ENCODE data around the gene ITIH2. TPM values are rescaled to one million over a fixed set of nuclear protein-coding genes. Genes with fewer than 3 reads are reported as not detected.
"Not testable (repeated sequence)": the region's sequence is repeated elsewhere in the genome, so short reads cannot be mapped to it uniquely, and the experiment has no call there.

ITIH2 gene
- not detected for total RNA-seq
- polyA plus RNA-seq (2013, experiment 1 of 2): not detected
- not detected for polyA plus RNA-seq (2013, experiment 2 of 2)
- long read RNA-seq, experiment 1: 0 reads
- long read RNA-seq, experiment 2: 0 reads
- long read RNA-seq, experiment 3: 0 reads
- long read RNA-seq, experiment 4: 0 reads

DNA sequence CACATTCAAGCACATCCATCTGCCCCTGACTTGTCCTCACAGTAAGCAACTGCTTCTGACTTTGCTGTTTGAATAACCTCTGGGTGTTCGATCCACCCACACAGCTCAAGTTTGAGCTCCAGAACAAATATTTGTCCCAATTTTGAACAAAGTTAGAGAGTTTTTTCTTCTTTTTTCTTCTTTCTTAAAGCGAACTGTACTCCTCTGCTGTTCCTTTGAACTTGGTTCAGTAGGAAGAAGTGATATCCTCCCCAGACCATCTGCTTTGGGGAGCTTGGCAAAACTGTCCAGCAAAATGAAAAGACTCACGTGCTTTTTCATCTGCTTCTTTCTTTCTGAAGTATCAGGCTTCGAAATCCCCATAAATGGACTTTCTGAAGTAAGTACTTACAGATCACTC lies at the start of gene ITIH2:
Gene ITIH2 (plus strand): TSS at position 177 of the 400 bp plus-strand sequence. CDS start 119 bp downstream, at position 296.
- no peak for DNase-seq
- Mint-ChIP-seq H3K36me3 (ENCODE audit: low read depth) (no peaks in the 10 kb centered on the region), H3K4me3 (no peak within 1 kb of the TSS), H3K27me3 (ENCODE audit: insufficient read depth) (no peaks in the 10 kb centered on the region), H3K4me1 (no peaks in the 10 kb centered on the region), H3K9me3 (no peaks in the 10 kb centered on the region), H3K27ac (no peak within 1 kb of the TSS)
- Histone ChIP-seq H3K9me3 (ENCODE audit: control insufficient read depth, low read length) (no peaks in the 10 kb centered on the region), H3K27ac (ENCODE audit: low read depth, low read length) (no peak within 1 kb of the TSS), H3K27me3 (ENCODE audit: control insufficient read depth, insufficient read depth, low read length, poor library complexity, severe bottlenecking) (no peaks in the 10 kb centered on the region), H3K4me3 (ENCODE audit: low read length) (no peak within 1 kb of the TSS), H3K4me1 (ENCODE audit: control insufficient read depth, insufficient read depth, low read length) (no peaks in the 10 kb centered on the region), H3K36me3 (ENCODE audit: control insufficient read depth, insufficient read depth, low read length) (no peaks in the 10 kb centered on the region), H3K9ac (ENCODE audit: extremely low read depth, low read length, poor library complexity, severe bottlenecking) (no peak within 1 kb of the TSS)
- no peak for TF ChIP-seq CTCF (conservative IDR thresholded peaks at IDR 0.05)
- 85 to 95% methylated on average over 3 to 4 of the region's 4 CpGs for WGBS, 2 experiments (ENCODE audit: insufficient coverage in 1 of 2, insufficient read length in 1 of 2)

GRCh38 chr10:7657079-7657478 lies 46.0 kb upstream of the ITIH2 start:
- H3K36me3 ChIP-seq (ENCODE audit: control insufficient read depth, insufficient read depth, low read length); H3K27me3 Mint-ChIP-seq (ENCODE audit: insufficient read depth); H3K4me1 Mint-ChIP-seq; H3K4me3 ChIP-seq (ENCODE audit: low read length); H3K9me3 ChIP-seq (ENCODE audit: control insufficient read depth, low read length); H3K9ac ChIP-seq (ENCODE audit: extremely low read depth, low read length, poor library complexity, severe bottlenecking); H3K27me3 ChIP-seq (ENCODE audit: control insufficient read depth, insufficient read depth, low read length, poor library complexity, severe bottlenecking); H3K4me1 ChIP-seq (ENCODE audit: control insufficient read depth, insufficient read depth, low read length); DNase-seq; H3K9me3 Mint-ChIP-seq; H3K4me3 Mint-ChIP-seq; H3K27ac ChIP-seq (ENCODE audit: low read depth, low read length); H3K27ac Mint-ChIP-seq; H3K36me3 Mint-ChIP-seq (ENCODE audit: low read depth): not testable (repeated sequence)
- WGBS, 2 experiments (ENCODE audit: insufficient coverage in 1 of 2, insufficient read length in 1 of 2): 92 to 93% methylated on average over 10 to 11 of the region's 11 CpGs

GRCh38 chr10:7657552-7657951 lies 45.6 kb upstream of the ITIH2 start:
- H3K36me3 ChIP-seq (ENCODE audit: control insufficient read depth, insufficient read depth, low read length): no peaks in the 10 kb centered on the region
- 86 to 100% methylated on average over 1 to 2 of the region's 2 CpGs for WGBS, 2 experiments (ENCODE audit: insufficient coverage in 1 of 2, insufficient read length in 1 of 2)
- peaks cover 13% of the 10 kb centered on the region for H3K27me3 Mint-ChIP-seq (ENCODE audit: insufficient read depth)
- no peak overlapping the region for H3K27ac ChIP-seq (ENCODE audit: low read depth, low read length)
- H3K27me3 ChIP-seq (ENCODE audit: control insufficient read depth, insufficient read depth, low read length, poor library complexity, severe bottlenecking): peaks cover 6% of the 10 kb centered on the region
- TF ChIP-seq CTCF (conservative IDR thresholded peaks at IDR 0.05): no peak
- H3K36me3 Mint-ChIP-seq (ENCODE audit: low read depth): no peaks in the 10 kb centered on the region
- no peak overlapping the region for H3K9ac ChIP-seq (ENCODE audit: extremely low read depth, low read length, poor library complexity, severe bottlenecking)
- no peak overlapping the region for H3K4me3 Mint-ChIP-seq
- no peaks in the 10 kb centered on the region for H3K9me3 Mint-ChIP-seq
- peaks cover 2% of the 10 kb centered on the region for H3K4me1 Mint-ChIP-seq
- no peak overlapping the region for H3K4me3 ChIP-seq (ENCODE audit: low read length)
- no peak overlapping the region for H3K27ac Mint-ChIP-seq
- no peaks in the 10 kb centered on the region for H3K9me3 ChIP-seq (ENCODE audit: control insufficient read depth, low read length)
- no peak for DNase-seq
- no peaks in the 10 kb centered on the region for H3K4me1 ChIP-seq (ENCODE audit: control insufficient read depth, insufficient read depth, low read length)

GRCh38 chr10:7659560-7659959 lies 43.6 kb upstream of the ITIH2 start:
- Mint-ChIP-seq H3K9me3 (no peaks in the 10 kb centered on the region), H3K36me3 (ENCODE audit: low read depth) (no peaks in the 10 kb centered on the region), H3K4me1 (no peaks in the 10 kb centered on the region), H3K27me3 (ENCODE audit: insufficient read depth) (peaks cover 25% of the 10 kb centered on the region), H3K4me3 (no peak overlapping the region), H3K27ac (no peak overlapping the region)
- Histone ChIP-seq H3K27me3 (ENCODE audit: control insufficient read depth, insufficient read depth, low read length, poor library complexity, severe bottlenecking) (peaks cover 13% of the 10 kb centered on the region), H3K4me1 (ENCODE audit: control insufficient read depth, insufficient read depth, low read length) (no peaks in the 10 kb centered on the region), H3K4me3 (ENCODE audit: low read length) (no peak overlapping the region), H3K27ac (ENCODE audit: low read depth, low read length) (no peak overlapping the region), H3K9me3 (ENCODE audit: control insufficient read depth, low read length) (no peaks in the 10 kb centered on the region), H3K36me3 (ENCODE audit: control insufficient read depth, insufficient read depth, low read length) (no peaks in the 10 kb centered on the region), H3K9ac (ENCODE audit: extremely low read depth, low read length, poor library complexity, severe bottlenecking) (no peak overlapping the region)
- DNase-seq: no peak
- no peak for TF ChIP-seq CTCF (conservative IDR thresholded peaks at IDR 0.05)
- 90 to 94% methylated on average over 4 of the region's 4 CpGs for WGBS, 2 experiments (ENCODE audit: insufficient coverage in 1 of 2, insufficient read length in 1 of 2)
